Adrenal gland (tissue), 5 donors: Measurements from ENCODE around the gene RAB11B.

ENCODE experiments used
- POLR2A ChIP-seq, 2 donors: fragments of 450-650 bp; IDR thresholded peaks; one replicate each; pipeline ENCODE4 v1.6.1; 2017; ENCODE audit warnings: antibody characterized with exemption in 2 of 2, mild to moderate bottlenecking in 2 of 2, moderate library complexity in 1 of 2
- TF ChIP-seq, protein P1 (sequence below), 6 experiments: fragments of 450-650 bp in 4 of 6; fragments of 200-600 bp in 2 of 6; sonication (generic) in 1 of 6; IDR thresholded peaks; 1 replicate in 5 of 6; 2 replicates in 1 of 6; pipeline versions ENCODE4 v1.5.1 to v1.8.0; 2016 to 2021; ENCODE audit warnings: antibody characterized with exemption in 6 of 6, mild to moderate bottlenecking in 2 of 6, moderate library complexity in 1 of 6
- donor health status: DM: no; HTN: no; CAD: no.

DNA sequence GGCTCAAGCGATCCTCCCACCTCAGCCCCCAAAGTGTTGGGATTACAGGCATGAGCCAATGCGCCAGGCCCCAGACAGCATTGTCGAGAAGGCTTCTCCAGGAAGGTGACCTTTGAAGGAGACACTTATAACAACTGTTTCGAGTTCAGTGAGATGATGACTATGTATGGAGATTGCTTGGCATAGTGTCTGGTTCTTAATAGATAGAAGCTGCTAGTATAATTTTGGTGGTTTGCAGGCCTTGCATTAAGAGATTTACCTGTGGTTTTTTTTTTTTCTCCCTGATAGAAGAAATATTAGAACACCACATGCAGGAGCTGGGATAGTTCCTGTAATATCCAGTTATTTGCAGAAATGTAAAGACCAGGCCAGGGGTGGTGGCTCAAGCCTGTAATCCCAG is 26.6 kb downstream of the RAB11B start:
- TF ChIP-seq, protein P1, sequence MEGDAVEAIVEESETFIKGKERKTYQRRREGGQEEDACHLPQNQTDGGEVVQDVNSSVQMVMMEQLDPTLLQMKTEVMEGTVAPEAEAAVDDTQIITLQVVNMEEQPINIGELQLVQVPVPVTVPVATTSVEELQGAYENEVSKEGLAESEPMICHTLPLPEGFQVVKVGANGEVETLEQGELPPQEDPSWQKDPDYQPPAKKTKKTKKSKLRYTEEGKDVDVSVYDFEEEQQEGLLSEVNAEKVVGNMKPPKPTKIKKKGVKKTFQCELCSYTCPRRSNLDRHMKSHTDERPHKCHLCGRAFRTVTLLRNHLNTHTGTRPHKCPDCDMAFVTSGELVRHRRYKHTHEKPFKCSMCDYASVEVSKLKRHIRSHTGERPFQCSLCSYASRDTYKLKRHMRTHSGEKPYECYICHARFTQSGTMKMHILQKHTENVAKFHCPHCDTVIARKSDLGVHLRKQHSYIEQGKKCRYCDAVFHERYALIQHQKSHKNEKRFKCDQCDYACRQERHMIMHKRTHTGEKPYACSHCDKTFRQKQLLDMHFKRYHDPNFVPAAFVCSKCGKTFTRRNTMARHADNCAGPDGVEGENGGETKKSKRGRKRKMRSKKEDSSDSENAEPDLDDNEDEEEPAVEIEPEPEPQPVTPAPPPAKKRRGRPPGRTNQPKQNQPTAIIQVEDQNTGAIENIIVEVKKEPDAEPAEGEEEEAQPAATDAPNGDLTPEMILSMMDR (IDR thresholded peaks at IDR 0.05) = no peak
- TF ChIP-seq POLR2A (IDR thresholded peaks at IDR 0.05) = no peak
